Chondrocyte (in vitro differentiated cells): Measurements from ENCODE around the gene DACT2. TPM values are rescaled to one million over a fixed set of nuclear protein-coding genes. Genes with fewer than 3 reads are reported as not detected.

ENCODE experiments used
- DNase-seq: peaks from one replicate; pipeline ENCODE4 v3.0.0; 2021; ENCODE audit warnings: mixed read lengths, low spot score
- H3K27ac Mint-ChIP-seq: one replicate; pipeline ENCODE4 v1.8.0; 2021; ENCODE audit warnings: mild to moderate bottlenecking, moderate library complexity, mixed read lengths; ENCODE audit not compliant: unreplicated experiment
- H3K27me3 Mint-ChIP-seq: 2 replicates; pipeline ENCODE4 v1.8.0; 2021; ENCODE audit warnings: low read depth, mixed read lengths
- H3K36me3 Mint-ChIP-seq: 2 replicates; pipeline ENCODE4 v1.8.0; 2021; ENCODE audit warnings: low read depth, mixed read lengths
- H3K4me1 Mint-ChIP-seq: 2 replicates; pipeline ENCODE4 v1.8.0; 2021; ENCODE audit warnings: low read depth, mild to moderate bottlenecking, mixed read lengths
- H3K4me3 Mint-ChIP-seq: one replicate; pipeline ENCODE4 v1.8.0; 2021; ENCODE audit warnings: mild to moderate bottlenecking, moderate library complexity, mixed read lengths; ENCODE audit not compliant: unreplicated experiment
- H3K9me3 Mint-ChIP-seq: 2 replicates; pipeline ENCODE4 v1.8.0; 2021; ENCODE audit warnings: low read depth, mixed read lengths
- CTCF ChIP-seq: fragments of 200-600 bp; sonication (generic); IDR thresholded peaks from 2 replicates; pipeline ENCODE4 v1.5.0; 2021; ENCODE audit warnings: antibody characterized with exemption, mild to moderate bottlenecking, moderate library complexity
- total RNA-seq: library from RNA; stranded (reverse); gene quantifications from 3 replicates; pipeline ENCODE4 v1.2.1, GENCODE V29; 2021

The DACT2 gene
- total RNA-seq, 1 donor from 2014 or later: 4.6 TPM

- DNase-seq: no peak
- TF ChIP-seq CTCF: no peak
- H3K36me3 Mint-ChIP-seq: peaks cover under 1% of the 10 kb centered on the region
- peaks cover 8% of the 10 kb centered on the region for H3K27me3 Mint-ChIP-seq
- H3K9me3 Mint-ChIP-seq: no peaks in the 10 kb centered on the region
- no peak overlapping the region for H3K4me3 Mint-ChIP-seq
- H3K27ac Mint-ChIP-seq: no peak overlapping the region
- H3K4me1 Mint-ChIP-seq: peaks cover 10% of the 10 kb centered on the region
Observed at GRCh38 chr6:168299541-168300511, 19.8 kb downstream of the DACT2 start.

- Mint-ChIP-seq H3K27ac (no peak overlapping the region), H3K36me3 (no peaks in the 10 kb centered on the region), H3K4me3 (no peak overlapping the region), H3K27me3 (peaks cover 10% of the 10 kb centered on the region), H3K9me3 (no peaks in the 10 kb centered on the region), H3K4me1 (peaks cover 10% of the 10 kb centered on the region)
- no peak for DNase-seq
- TF ChIP-seq CTCF: no peak
Observed at GRCh38 chr6:168297643-168298042, 21.9 kb downstream of the DACT2 start.

- Mint-ChIP-seq H3K36me3 (no peaks in the 10 kb centered on the region), H3K27me3 (peaks cover 10% of the 10 kb centered on the region), H3K4me1 (no peaks in the 10 kb centered on the region), H3K4me3 (no peak overlapping the region), H3K9me3 (no peaks in the 10 kb centered on the region), H3K27ac (no peak overlapping the region)
- TF ChIP-seq CTCF: no peak
- peak; percentile 57 for DNase-seq
Observed at GRCh38 chr6:168294901-168295300, 24.7 kb downstream of the DACT2 start.

GRCh38 chr6:168293636-168294530 is 25.7 kb downstream of the DACT2 start:
- TF ChIP-seq CTCF: no peak
- Mint-ChIP-seq H3K27me3 (peaks cover 12% of the 10 kb centered on the region), H3K9me3 (no peaks in the 10 kb centered on the region), H3K36me3 (no peaks in the 10 kb centered on the region), H3K27ac (no peak overlapping the region), H3K4me1 (no peaks in the 10 kb centered on the region), H3K4me3 (no peak overlapping the region)
- peak; percentile 56 for DNase-seq

- TF ChIP-seq CTCF: no peak
- Mint-ChIP-seq H3K4me1 (no peaks in the 10 kb centered on the region), H3K27me3 (peaks cover 22% of the 10 kb centered on the region), H3K9me3 (no peaks in the 10 kb centered on the region), H3K36me3 (no peaks in the 10 kb centered on the region), H3K4me3 (no peak overlapping the region), H3K27ac (no peak overlapping the region)
- no peak for DNase-seq
Observed at GRCh38 chr6:168292826-168293225, 26.8 kb downstream of the DACT2 start.
